A549 (cell line): ENCODE measurements around the gene MESP2.

Source experiments
- BHLHE40 ChIP-seq: IDR thresholded peaks from 2 replicates; pipeline ENCODE4 v1.6.1; 2012; ENCODE audit warnings: low read depth, low read length, inconsistent platforms
- CHD4 ChIP-seq: fragments of 200-600 bp; sonication (generic); IDR thresholded peaks from 2 replicates; pipeline ENCODE4 v1.6.1; 2016; ENCODE audit warnings: antibody characterized with exemption, mild to moderate bottlenecking, borderline replicate concordance
- CTCF ChIP-seq: fragments of >200 bp; sonication (Bioruptor Twin); formaldehyde crosslinking; IDR thresholded peaks from 3 replicates; pipeline ENCODE4 v1.5.1; 2016
- JUN ChIP-seq, 2 experiments: fragments of >200 bp; sonication (Bioruptor Twin); formaldehyde crosslinking; IDR thresholded peaks; 2 replicates in 1 of 2; 3 replicates in 1 of 2; pipeline ENCODE4 v1.6.1; 2016 to 2017
- MAZ ChIP-seq: fragments of 150-350 bp; IDR thresholded peaks from 2 replicates; pipeline ENCODE4 v1.6.1; 2014; ENCODE audit warnings: antibody characterized with exemption, low read depth, low read length, borderline replicate concordance
- POLR2A ChIP-seq: IDR thresholded peaks from 2 replicates; pipeline ENCODE4 v1.6.1; 2012; ENCODE audit warnings: mild to moderate bottlenecking, low read length
- RAD21 ChIP-seq, 2 experiments: fragments of >200 bp in 1 of 2; sonication (Bioruptor Twin) in 1 of 2; formaldehyde crosslinking in 1 of 2; IDR thresholded peaks in 1 of 2; conservative IDR thresholded peaks in 1 of 2; 2 replicates in 1 of 2; 3 replicates in 1 of 2; pipeline ENCODE4 v1.6.1; 2012 to 2018; ENCODE audit warnings: inconsistent platforms in 1 of 2
- REST ChIP-seq: fragments of 200-600 bp; sonication (generic); IDR thresholded peaks from 2 replicates; pipeline ENCODE4 v1.6.1; 2016; ENCODE audit warnings: antibody characterized with exemption, mild to moderate bottlenecking, moderate library complexity
- RFX5 ChIP-seq: fragments of 450-650 bp; IDR thresholded peaks from 2 replicates; pipeline ENCODE4 v1.7.1; 2014; ENCODE audit warnings: antibody characterized with exemption, mild to moderate bottlenecking, moderate library complexity

GRCh38 chr15:89806559-89807550 lies 30.7 kb downstream of the MESP2 start:
- TF ChIP-seq CTCF (no peak), CHD4 (no peak), POLR2A (no peak), REST (no peak), BHLHE40 (no peak), JUN (IDR thresholded peaks at IDR 0.05) (no peak), MAZ (no peak), RAD21 (conservative IDR thresholded peaks at IDR 0.05 in 1 of 2, IDR thresholded peaks at IDR 0.05 in 1 of 2) (no peak), RFX5 (no peak)
